K562 (cell line): ENCODE data around the gene RMC1. TPM values are rescaled to one million over a fixed set of nuclear protein-coding genes. Genes with fewer than 3 reads are reported as not detected.

Source experiments
- ATAC-seq: fragments of 200-7000 bp; cut with Tn5 transposase; 3 replicates; pipeline ENCODE4 v1.9.1; 2020; ENCODE audit warnings: moderate library complexity
- BruUV-seq: library from RNA; stranded (reverse); fragments of 400-500 nt; replicated peaks from 2 replicates; lab custom pipeline; 2021; lab: Mats Ljungman, UMichigan
- CTCF ChIA-PET: fragments of 300-600 bp; formaldehyde crosslinking; extraction: SDS; loops from one replicate; lab custom pipeline; 2021; ENCODE audit warnings: low intra/inter-chr PET ratio; lab: Yijun Ruan, JAX
- POLR2A ChIA-PET: fragments of 300-600, 350-650 bp; sonication (Branson Sonifier 250); formaldehyde crosslinking; extraction: SDS; loops from one replicate; lab custom pipeline; 2021; ENCODE audit warnings: antibody characterized with exemption, inconsistent platforms; lab: Yijun Ruan, JAX
- DNase-seq, 4 experiments: peaks; one replicate each; pipeline versions ENCODE4 v3.0.0 to v3.0.0-alpha.2; 2011 to 2018; ENCODE audit warnings: low spot score in 3 of 4, mixed read lengths in 3 of 4; ENCODE audit errors: extremely low read depth in 1 of 4
- FAIRE-seq: peaks from 2 replicates; lab custom pipeline; 2011; peaks lifted over from hg19 to GRCh38; lab: Jason Lieb, UNC
- H2AFZ ChIP-seq: 2 replicates; pipeline ENCODE4 v1.6.0; 2011; ENCODE audit warnings: low read depth, low read length, control low read depth, inconsistent platforms
- H3K27ac ChIP-seq: fragments of 200-600 bp; 3 replicates; pipeline ENCODE4 v1.8.0; 2011; ENCODE audit warnings: low read depth, mild to moderate bottlenecking, control low read depth, inconsistent platforms, low read length, moderate library complexity, mixed read lengths; ENCODE audit errors: extremely low read depth
- H3K27me3 ChIP-seq, 2 experiments: fragments of 300-600 bp in 1 of 2; 2 replicates in 1 of 2; 3 replicates in 1 of 2; pipeline versions ENCODE4 v1.6.0 to v1.8.0; 2011; ENCODE audit warnings: inconsistent platforms in 2 of 2, low read length in 2 of 2, mild to moderate bottlenecking in 1 of 2, mixed read lengths in 1 of 2, moderate library complexity in 1 of 2; ENCODE audit not compliant: control insufficient read depth in 2 of 2, insufficient read depth in 2 of 2
- H3K36me3 ChIP-seq: fragments of 300-600 bp; 3 replicates; pipeline ENCODE4 v1.8.0; 2011; ENCODE audit warnings: mild to moderate bottlenecking, low read length, inconsistent platforms; ENCODE audit not compliant: control insufficient read depth, insufficient read depth
- H3K4me1 ChIP-seq, 2 experiments: fragments of 200-600 bp in 1 of 2; replicated peaks in 1 of 2; 2 replicates in 1 of 2; 3 replicates in 1 of 2; pipeline versions ENCODE4 v1.5.1 to v1.8.0; 2011; ENCODE audit warnings: inconsistent platforms in 2 of 2, low read length in 2 of 2, mild to moderate bottlenecking in 1 of 2, mixed read lengths in 1 of 2, moderate library complexity in 1 of 2; ENCODE audit not compliant: control insufficient read depth in 2 of 2, insufficient read depth in 2 of 2
- H3K4me2 ChIP-seq: 2 replicates; pipeline ENCODE4 v1.6.1; 2011; ENCODE audit warnings: low read length, control low read depth, inconsistent platforms, mixed read lengths; ENCODE audit not compliant: insufficient read depth
- H3K4me3 ChIP-seq: fragments of 200-600 bp; sonication (generic), shearing (Covaris generic); 2 replicates; pipeline ENCODE4 v1.5.1; 2016; ENCODE audit warnings: control low read depth, inconsistent platforms
- H3K79me2 ChIP-seq: fragments of 200-600 bp; 3 replicates; pipeline ENCODE4 v1.8.0; 2011; ENCODE audit warnings: low read length, inconsistent platforms; ENCODE audit not compliant: control insufficient read depth, insufficient read depth
- H3K9ac ChIP-seq, 2 experiments: 2 replicates each; pipeline versions ENCODE4 v1.6.0 to v1.6.1; 2011; ENCODE audit warnings: low read depth in 2 of 2, low read length in 2 of 2, control low read depth in 1 of 2, inconsistent platforms in 1 of 2, mild to moderate bottlenecking in 1 of 2, mixed read lengths in 1 of 2; ENCODE audit not compliant: insufficient read depth in 1 of 2
- H3K9me1 ChIP-seq: one replicate; pipeline ENCODE4 v1.6.0; 2011; ENCODE audit warnings: inconsistent platforms, mild to moderate bottlenecking, low read length, moderate library complexity; ENCODE audit not compliant: control insufficient read depth, insufficient read depth
- H3K9me3 ChIP-seq: replicated peaks from 2 replicates; pipeline ENCODE4 v1.5.1; 2011; ENCODE audit warnings: low read depth, low read length, inconsistent platforms; ENCODE audit not compliant: control insufficient read depth, insufficient read depth
- H4K20me1 ChIP-seq: replicated peaks from 2 replicates; pipeline ENCODE4 v1.6.1; 2011; ENCODE audit warnings: low read length, inconsistent platforms, mixed read lengths; ENCODE audit not compliant: control insufficient read depth, insufficient read depth
- DIDO1 ChIP-seq: fragments of 450-650 bp; IDR thresholded peaks from 2 replicates; pipeline ENCODE4 v1.6.1; 2016; ENCODE audit warnings: low read depth, missing biosample characterization, missing genetic modification characterization
- MTA1 ChIP-seq: fragments of 450-650 bp; IDR thresholded peaks from 2 replicates; pipeline ENCODE4 v1.6.1; 2017; ENCODE audit warnings: borderline replicate concordance
- POLR2H ChIP-seq: IDR thresholded peaks from 2 replicates; pipeline ENCODE4 v1.6.1; 2016; ENCODE audit warnings: missing genetic modification characterization, low read depth, mild to moderate bottlenecking, control low read depth, missing compliant biosample characterization, moderate library complexity
- RBM34 ChIP-seq: fragments of 200-400 bp; formaldehyde crosslinking; IDR thresholded peaks from 2 replicates; pipeline ENCODE4 v1.6.1; 2018; ENCODE audit warnings: low read length, borderline replicate concordance; ENCODE audit not compliant: insufficient read depth
- ZFP1 ChIP-seq: fragments of 450-650 bp; formaldehyde crosslinking; IDR thresholded peaks from 2 replicates; pipeline ENCODE4 v1.4.0; 2020; ENCODE audit warnings: mild to moderate bottlenecking, mixed read lengths
- ZNF12 ChIP-seq: sonication (generic); formaldehyde crosslinking; IDR thresholded peaks from 2 replicates; pipeline ENCODE4 v1.4.0; 2020; ENCODE audit warnings: mild to moderate bottlenecking, missing genetic modification reagents
- ZNF408 ChIP-seq: fragments of 250-450 bp; sonication (Bioruptor Pico); IDR thresholded peaks from 2 replicates; pipeline ENCODE4 v1.4.0; 2020; ENCODE audit warnings: low read depth, mild to moderate bottlenecking, moderate library complexity
- WGBS: fragments of 100-300 bp; shearing (Covaris generic); methylation state at CpG from one replicate; pipeline ENCODE4 v1.1.6; 2016; ENCODE audit warnings: low coverage, mixed read lengths; ENCODE audit not compliant: insufficient coverage; ENCODE audit errors: missing lambda C conversion rate; 5-methylcytosine and 5-hydroxymethylcytosine counted together
- in situ Hi-C: fragments of 300-500 bp; cut with MboI; formaldehyde crosslinking; loops from 4 replicates; pipeline ENCODE4 v1.15.0; 2018; ENCODE audit warnings: inconsistent platforms, mixed read lengths
- intact Hi-C: fragments of 100-400 bp; cut with micrococcal nuclease; formaldehyde crosslinking; loops from 2 replicates; pipeline ENCODE4 v1.14.2; 2022
- polyA plus RNA-seq, 8 experiments: library from polyadenylated mRNA; depleted of rRNA in 4 of 8; stranded (reverse) in 5 of 8; unstranded in 3 of 8; fragments of >200 nt; fragmentation: Nextera tagmentation in 2 of 8; fragmentation: Illumina TruSeq in 1 of 8; extraction: Ambion mirVana in 2 of 8; extraction: Trizol in 1 of 8; gene quantifications; 2 replicates each; pipeline versions ENCODE4 v1.2.1 to v1.2.3, GENCODE V29; 2011 to 2014; ENCODE audit warnings: inconsistent platforms in 1 of 8, missing spikeins in 1 of 8
- total RNA-seq, 7 experiments: library from RNA; depleted of rRNA in 6 of 7; stranded (reverse); fragments of >200 nt in 6 of 7; fragmentation: Illumina TruSeq in 2 of 7; extraction: Trizol in 2 of 7; gene quantifications; 2 replicates each; pipeline versions ENCODE4 v1.2.1 to v1.2.3, GENCODE V29; 2011 to 2021; ENCODE audit warnings: low replicate concordance in 1 of 7
- TF ChIP-seq, protein P1 (sequence below): IDR thresholded peaks from 3 replicates; pipeline ENCODE4 v1.6.1; 2011; ENCODE audit warnings: borderline replicate concordance, mild to moderate bottlenecking, moderate library complexity; ENCODE audit not compliant: insufficient read length; ENCODE audit errors: extremely low read depth
- TF ChIP-seq, protein P2 (sequence below): fragments of 250-450 bp; sonication (Bioruptor Pico); IDR thresholded peaks from 2 replicates; pipeline ENCODE4 v1.8.0; 2021; ENCODE audit warnings: borderline replicate concordance, mild to moderate bottlenecking, moderate library complexity; ENCODE audit not compliant: poor library complexity, severe bottlenecking
- TF ChIP-seq, protein P3 (sequence below): fragments of 250-450 bp; sonication (Bioruptor Pico); IDR thresholded peaks from 2 replicates; pipeline ENCODE4 v1.4.0; 2020; ENCODE audit warnings: mild to moderate bottlenecking
- TF ChIP-seq, protein P4 (sequence below): sonication (generic); formaldehyde crosslinking; IDR thresholded peaks from 2 replicates; pipeline ENCODE4 v1.8.1; 2023; ENCODE audit warnings: mild to moderate bottlenecking, missing genetic modification reagents

Gene RMC1
- total and polyA plus RNA-seq, 9 of the 15 experiments (the other 6 are each of a cell fraction or from before 2014, with no cell fraction given): 7.5 to 42.4 (median 35.5) TPM

DNA sequence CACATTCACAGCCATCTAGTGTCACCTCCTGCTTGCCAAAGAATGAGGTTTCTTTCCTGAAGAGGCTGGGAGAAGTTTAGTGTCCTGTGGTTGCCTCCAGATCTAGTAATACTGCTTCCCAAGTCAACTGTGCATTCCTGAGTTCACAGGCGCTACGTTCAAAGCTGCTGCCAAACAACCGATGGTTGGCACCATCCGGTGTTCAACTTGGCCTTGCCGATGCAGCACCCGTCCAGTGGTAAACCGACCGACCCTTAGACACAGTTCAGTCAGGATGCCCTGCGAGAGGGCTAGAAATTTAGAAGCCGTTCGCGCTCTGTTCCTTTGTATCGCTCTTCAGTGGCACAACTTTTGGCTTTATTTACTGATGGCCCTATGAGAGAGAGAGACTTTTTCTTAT lies 28.6 kb downstream of the RMC1 start (continued):
- TF ChIP-seq POLR2H (tag): no peak
- TF ChIP-seq, protein P1, sequence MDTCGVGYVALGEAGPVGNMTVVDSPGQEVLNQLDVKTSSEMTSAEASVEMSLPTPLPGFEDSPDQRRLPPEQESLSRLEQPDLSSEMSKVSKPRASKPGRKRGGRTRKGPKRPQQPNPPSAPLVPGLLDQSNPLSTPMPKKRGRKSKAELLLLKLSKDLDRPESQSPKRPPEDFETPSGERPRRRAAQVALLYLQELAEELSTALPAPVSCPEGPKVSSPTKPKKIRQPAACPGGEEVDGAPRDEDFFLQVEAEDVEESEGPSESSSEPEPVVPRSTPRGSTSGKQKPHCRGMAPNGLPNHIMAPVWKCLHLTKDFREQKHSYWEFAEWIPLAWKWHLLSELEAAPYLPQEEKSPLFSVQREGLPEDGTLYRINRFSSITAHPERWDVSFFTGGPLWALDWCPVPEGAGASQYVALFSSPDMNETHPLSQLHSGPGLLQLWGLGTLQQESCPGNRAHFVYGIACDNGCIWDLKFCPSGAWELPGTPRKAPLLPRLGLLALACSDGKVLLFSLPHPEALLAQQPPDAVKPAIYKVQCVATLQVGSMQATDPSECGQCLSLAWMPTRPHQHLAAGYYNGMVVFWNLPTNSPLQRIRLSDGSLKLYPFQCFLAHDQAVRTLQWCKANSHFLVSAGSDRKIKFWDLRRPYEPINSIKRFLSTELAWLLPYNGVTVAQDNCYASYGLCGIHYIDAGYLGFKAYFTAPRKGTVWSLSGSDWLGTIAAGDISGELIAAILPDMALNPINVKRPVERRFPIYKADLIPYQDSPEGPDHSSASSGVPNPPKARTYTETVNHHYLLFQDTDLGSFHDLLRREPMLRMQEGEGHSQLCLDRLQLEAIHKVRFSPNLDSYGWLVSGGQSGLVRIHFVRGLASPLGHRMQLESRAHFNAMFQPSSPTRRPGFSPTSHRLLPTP: no peak
- TF ChIP-seq RBM34: no peak
- no peak for TF ChIP-seq DIDO1 (tag)

DNA sequence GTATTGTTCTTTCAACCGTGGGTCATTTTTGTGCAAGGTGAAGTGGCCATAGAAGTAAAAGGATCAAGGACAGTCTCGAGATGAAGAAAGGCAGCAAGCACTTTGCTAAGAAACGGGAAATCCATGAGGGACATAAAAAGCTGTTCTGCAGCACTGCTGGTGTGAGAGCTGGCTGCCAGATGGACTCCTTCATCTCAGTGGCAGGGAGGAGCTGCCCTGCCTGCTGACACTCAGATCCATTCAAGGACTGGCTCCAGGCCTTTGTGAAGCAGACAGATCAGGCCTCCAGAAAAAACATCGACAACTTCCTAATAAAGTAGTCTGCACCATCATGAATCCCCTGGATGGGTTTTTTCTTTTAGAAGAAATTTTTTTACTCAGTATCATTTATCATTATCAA lies 29.5 kb downstream of the RMC1 start:
- peaks cover 7% of the 10 kb centered on the region; the same call in 2 of the 3 replicates for H3K79me2 ChIP-seq
- H4K20me1 ChIP-seq: peaks cover 7% of the 10 kb centered on the region
- BruUV-seq: no TSS peak
- H3K27ac ChIP-seq: no peak overlapping the region
- ATAC-seq (no peak), DNase-seq (no peak), FAIRE-seq (no peak)
- ChIA-PET CTCF (no interaction called here), POLR2A (no interaction called here)
- WGBS: 89% methylated on average over 4 of the region's 4 CpGs
- no peaks in the 10 kb centered on the region for H3K27me3 ChIP-seq
- H3K4me1 ChIP-seq: peaks cover 14 to 25% of the 10 kb centered on the region in 2 experiments
- no peak overlapping the region for H3K4me2 ChIP-seq
- H3K9ac ChIP-seq: no peak overlapping the region
- intact Hi-C loops: no loop called here
- no peak overlapping the region for H3K4me3 ChIP-seq
- peaks cover 95% of the 10 kb centered on the region for H3K36me3 ChIP-seq
- H2AFZ ChIP-seq: no peak overlapping the region
- in situ Hi-C loops: no loop called here
- no peaks in the 10 kb centered on the region for H3K9me1 ChIP-seq
- no peaks in the 10 kb centered on the region for H3K9me3 ChIP-seq
- TF ChIP-seq, protein P2, sequence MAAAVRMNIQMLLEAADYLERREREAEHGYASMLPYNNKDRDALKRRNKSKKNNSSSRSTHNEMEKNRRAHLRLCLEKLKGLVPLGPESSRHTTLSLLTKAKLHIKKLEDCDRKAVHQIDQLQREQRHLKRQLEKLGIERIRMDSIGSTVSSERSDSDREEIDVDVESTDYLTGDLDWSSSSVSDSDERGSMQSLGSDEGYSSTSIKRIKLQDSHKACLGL (CRISPR knock-in tag): no peak
- no peak for TF ChIP-seq ZNF408
- TF ChIP-seq, protein P3, sequence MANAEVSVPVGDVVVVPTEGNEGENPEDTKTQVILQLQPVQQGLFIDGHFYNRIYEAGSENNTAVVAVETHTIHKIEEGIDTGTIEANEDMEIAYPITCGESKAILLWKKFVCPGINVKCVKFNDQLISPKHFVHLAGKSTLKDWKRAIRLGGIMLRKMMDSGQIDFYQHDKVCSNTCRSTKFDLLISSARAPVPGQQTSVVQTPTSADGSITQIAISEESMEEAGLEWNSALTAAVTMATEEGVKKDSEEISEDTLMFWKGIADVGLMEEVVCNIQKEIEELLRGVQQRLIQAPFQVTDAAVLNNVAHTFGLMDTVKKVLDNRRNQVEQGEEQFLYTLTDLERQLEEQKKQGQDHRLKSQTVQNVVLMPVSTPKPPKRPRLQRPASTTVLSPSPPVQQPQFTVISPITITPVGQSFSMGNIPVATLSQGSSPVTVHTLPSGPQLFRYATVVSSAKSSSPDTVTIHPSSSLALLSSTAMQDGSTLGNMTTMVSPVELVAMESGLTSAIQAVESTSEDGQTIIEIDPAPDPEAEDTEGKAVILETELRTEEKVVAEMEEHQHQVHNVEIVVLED (CRISPR knock-in tag): no peak
- no peak for TF ChIP-seq ZNF12 (CRISPR knock-in tag)
- TF ChIP-seq ZFP1 (CRISPR knock-in tag): no peak
- TF ChIP-seq, protein P4, sequence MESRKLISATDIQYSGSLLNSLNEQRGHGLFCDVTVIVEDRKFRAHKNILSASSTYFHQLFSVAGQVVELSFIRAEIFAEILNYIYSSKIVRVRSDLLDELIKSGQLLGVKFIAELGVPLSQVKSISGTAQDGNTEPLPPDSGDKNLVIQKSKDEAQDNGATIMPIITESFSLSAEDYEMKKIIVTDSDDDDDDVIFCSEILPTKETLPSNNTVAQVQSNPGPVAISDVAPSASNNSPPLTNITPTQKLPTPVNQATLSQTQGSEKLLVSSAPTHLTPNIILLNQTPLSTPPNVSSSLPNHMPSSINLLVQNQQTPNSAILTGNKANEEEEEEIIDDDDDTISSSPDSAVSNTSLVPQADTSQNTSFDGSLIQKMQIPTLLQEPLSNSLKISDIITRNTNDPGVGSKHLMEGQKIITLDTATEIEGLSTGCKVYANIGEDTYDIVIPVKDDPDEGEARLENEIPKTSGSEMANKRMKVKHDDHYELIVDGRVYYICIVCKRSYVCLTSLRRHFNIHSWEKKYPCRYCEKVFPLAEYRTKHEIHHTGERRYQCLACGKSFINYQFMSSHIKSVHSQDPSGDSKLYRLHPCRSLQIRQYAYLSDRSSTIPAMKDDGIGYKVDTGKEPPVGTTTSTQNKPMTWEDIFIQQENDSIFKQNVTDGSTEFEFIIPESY (CRISPR knock-in tag): no peak
- TF ChIP-seq MTA1: no peak
